Measurements from ENCODE around the gene COA5. TPM values are rescaled to one million over a fixed set of nuclear protein-coding genes. Genes with fewer than 3 reads are reported as not detected.
"Not testable (repeated sequence)": the region's sequence is repeated elsewhere in the genome, so short reads cannot be mapped to it uniquely, and the experiment has no call there.

Gene COA5
- total RNA-seq, 4 donors from 2014 or later, result 17.6 to 40.0 (median 21.6) TPM

DNA sequence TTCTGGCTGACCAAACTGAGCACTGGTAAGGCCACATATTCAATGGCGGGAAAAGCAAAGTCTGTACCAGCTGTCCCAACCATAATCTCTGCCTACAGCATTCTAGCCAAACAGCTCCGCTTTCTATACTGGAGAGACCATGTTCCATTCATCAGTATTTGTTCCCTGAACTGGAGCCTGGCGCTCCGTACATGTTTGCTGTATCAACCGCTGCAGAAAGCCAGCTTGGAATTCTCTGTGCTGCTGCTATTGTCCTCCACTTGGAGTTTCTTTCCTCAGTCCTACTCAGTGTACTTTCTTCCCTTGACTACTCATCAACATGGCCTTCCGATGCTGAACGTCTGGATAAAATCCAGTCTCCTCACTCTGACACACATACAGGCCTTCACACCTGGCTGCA is 1.9 kb downstream of the COA5 start:
- ATAC-seq (ENCODE audit: low FRiP score) (no peak), DNase-seq (ENCODE audit: low spot score) (no peak)
- TF ChIP-seq, protein P1, sequence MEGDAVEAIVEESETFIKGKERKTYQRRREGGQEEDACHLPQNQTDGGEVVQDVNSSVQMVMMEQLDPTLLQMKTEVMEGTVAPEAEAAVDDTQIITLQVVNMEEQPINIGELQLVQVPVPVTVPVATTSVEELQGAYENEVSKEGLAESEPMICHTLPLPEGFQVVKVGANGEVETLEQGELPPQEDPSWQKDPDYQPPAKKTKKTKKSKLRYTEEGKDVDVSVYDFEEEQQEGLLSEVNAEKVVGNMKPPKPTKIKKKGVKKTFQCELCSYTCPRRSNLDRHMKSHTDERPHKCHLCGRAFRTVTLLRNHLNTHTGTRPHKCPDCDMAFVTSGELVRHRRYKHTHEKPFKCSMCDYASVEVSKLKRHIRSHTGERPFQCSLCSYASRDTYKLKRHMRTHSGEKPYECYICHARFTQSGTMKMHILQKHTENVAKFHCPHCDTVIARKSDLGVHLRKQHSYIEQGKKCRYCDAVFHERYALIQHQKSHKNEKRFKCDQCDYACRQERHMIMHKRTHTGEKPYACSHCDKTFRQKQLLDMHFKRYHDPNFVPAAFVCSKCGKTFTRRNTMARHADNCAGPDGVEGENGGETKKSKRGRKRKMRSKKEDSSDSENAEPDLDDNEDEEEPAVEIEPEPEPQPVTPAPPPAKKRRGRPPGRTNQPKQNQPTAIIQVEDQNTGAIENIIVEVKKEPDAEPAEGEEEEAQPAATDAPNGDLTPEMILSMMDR (IDR thresholded peaks at IDR 0.05), result no peak

DNA sequence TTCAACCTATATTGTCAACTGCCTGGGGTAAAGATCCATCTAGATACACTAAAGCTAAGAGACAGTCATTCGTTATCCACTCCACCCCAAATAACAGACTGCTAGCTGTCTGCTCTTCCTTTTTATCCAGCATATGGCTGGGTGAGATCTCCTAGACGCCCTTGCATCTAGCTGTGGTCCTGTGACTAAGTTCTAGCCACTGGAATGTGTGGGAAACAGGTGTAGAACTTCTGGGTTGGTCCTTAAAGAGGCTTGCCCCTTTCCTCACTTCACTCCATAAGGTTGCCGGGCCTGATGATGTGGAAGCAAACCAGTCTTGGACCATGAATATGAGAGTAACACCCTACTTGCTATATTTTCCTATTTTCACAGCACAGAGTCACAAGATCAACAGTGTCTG is 3.2 kb downstream of the COA5 start:
- DNase-seq (ENCODE audit: low spot score) (no peak), ATAC-seq (ENCODE audit: low FRiP score) (no peak)
- TF ChIP-seq, protein P1 (IDR thresholded peaks at IDR 0.05), result no peak

DNA sequence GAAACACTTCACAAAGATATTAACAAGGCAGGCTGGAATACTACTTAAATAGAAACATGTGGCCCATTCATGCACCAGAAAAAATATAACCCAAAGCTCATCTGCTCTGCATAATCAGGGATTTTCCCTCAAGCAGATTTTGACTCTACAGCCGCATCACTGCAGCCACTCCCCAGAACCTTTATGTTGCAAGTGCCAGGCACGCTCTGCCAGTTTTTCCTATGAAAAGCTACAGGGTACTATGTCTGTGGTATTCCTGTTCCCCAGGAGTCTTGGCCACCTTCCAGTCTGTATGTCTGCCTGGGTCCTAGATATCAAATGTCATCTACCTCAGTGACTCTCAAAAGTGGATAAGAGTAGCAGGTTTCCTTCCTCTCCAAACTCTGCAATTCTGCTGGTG is 3.8 kb downstream of the COA5 start:
- no peak for DNase-seq (ENCODE audit: low spot score)
- no peak for ATAC-seq (ENCODE audit: low FRiP score)
- TF ChIP-seq, protein P1 (IDR thresholded peaks at IDR 0.05), result no peak

DNA sequence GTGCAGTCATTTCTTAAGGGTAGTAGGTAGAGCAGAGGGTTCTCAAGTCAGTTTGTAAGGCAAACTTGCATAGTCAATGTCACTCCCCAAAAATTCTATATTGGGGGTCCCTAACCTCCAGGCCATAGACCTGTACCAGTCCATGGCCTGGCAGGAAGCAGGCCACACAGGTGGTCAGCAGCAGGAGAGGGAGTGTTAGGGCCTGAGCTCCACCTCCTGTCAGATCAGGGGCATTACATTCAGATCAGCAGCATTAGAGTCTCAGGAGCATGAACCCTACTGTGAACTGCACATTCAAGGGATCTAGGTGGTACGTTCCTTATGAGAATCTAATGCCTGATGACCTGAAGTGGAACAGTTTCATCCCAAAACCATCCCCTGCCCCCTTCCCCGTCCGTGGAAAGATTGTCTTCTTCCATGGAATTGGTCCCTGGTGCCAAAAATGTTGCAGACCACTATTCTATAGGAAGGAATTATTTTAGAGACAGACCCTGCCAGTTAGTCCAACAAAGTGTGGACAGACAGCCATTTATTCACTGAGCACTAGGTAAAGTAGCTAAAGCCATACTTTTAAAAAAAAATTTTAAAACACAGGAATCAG is 6.7 kb downstream of the COA5 start:
- ATAC-seq (ENCODE audit: low FRiP score) (no peak), DNase-seq (ENCODE audit: low spot score) (no peak)
- TF ChIP-seq, protein P1 (IDR thresholded peaks at IDR 0.05), result no peak

DNA sequence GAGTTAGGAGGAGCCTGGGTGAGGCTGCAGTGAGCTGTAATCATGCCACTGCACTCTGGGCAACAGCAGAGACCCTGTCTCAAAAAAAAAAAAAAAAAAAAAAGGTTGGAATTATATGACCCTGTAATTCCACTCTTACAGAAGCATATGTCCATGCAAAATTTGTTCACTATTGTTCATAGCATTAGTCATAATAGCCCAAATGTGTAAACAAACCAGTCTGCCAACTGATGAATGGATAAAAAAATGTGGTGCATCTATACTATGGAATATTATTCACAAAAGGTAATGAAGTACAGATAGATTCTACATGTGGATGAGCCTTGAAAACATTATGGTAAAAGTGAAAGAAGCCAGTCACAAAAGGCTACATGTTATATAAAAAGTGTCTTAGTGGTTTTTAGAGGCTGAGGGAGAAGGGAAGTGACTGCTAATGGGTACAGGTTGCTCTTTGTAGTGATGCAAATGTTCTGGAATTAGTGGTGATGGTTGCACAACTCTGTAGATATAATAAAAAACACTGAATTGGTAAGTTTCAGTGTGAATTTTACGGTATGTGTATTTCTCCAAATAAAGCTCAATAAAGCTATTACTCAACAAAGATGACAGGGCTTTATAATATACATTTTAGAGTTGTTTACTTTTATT is 9.4 kb downstream of the COA5 start:
- DNase-seq (ENCODE audit: low spot score) (no peak), ATAC-seq (ENCODE audit: low FRiP score) (no peak)
- TF ChIP-seq, protein P1 (IDR thresholded peaks at IDR 0.05), result no peak

DNA sequence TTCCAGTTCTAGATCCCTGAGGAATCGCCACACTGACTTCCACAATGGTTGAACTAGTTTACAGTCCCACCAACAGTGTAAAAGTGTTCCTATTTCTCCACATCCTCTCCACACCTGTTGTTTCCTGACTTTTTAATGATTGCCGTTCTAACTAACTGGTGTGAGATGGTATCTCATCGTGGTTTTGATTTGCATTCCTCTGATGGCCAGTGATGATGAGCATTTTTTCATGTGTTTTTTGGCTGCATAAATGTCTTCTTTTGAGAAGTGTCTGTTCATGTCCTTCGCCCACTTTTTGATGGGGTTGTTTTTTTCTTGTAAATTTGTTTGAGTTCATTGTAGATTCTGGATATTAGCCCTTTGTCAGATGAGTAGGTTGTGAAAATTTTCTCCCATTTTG is 13.6 kb downstream of the COA5 start:
- not testable (repeated sequence) for DNase-seq (ENCODE audit: low spot score); ATAC-seq (ENCODE audit: low FRiP score)

DNA sequence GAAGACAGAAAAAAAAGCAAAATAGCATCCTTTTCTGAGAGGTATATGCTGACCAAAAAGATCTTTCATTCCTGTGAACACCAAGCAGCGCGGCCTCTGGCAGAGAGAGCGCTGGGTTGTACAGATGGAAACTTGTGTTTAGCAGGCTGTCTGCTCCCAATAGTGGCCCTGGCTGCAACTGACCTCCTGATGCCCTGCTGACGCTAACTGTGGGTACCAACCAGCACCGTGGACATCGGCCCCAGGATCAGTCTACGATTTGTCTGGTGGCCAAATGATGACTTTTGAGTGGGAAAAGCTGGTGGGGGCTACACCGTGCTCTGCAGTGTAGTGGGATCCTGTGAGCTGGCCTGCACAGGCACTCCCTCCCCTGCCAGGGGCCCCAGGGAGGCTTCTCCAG is 15.7 kb downstream of the COA5 start:
- ATAC-seq (ENCODE audit: low FRiP score), result no peak
- no peak for DNase-seq (ENCODE audit: low spot score)
- TF ChIP-seq, protein P1 (IDR thresholded peaks at IDR 0.05), result no peak

Measured in omental fat pad (tissue), 4 donors.